Nucleus accumbens (tissue), 56 donors: ENCODE data around the gene BRMS1.
"Not testable (repeated sequence)": the region's sequence is repeated elsewhere in the genome, so short reads cannot be mapped to it uniquely, and the experiment has no call there.

Experiments used
- DNase-seq, 56 donors: peaks; one replicate each; lab custom pipeline; 2025; lab: John Stamatoyannopoulos, UW

The BRMS1 gene

DNA sequence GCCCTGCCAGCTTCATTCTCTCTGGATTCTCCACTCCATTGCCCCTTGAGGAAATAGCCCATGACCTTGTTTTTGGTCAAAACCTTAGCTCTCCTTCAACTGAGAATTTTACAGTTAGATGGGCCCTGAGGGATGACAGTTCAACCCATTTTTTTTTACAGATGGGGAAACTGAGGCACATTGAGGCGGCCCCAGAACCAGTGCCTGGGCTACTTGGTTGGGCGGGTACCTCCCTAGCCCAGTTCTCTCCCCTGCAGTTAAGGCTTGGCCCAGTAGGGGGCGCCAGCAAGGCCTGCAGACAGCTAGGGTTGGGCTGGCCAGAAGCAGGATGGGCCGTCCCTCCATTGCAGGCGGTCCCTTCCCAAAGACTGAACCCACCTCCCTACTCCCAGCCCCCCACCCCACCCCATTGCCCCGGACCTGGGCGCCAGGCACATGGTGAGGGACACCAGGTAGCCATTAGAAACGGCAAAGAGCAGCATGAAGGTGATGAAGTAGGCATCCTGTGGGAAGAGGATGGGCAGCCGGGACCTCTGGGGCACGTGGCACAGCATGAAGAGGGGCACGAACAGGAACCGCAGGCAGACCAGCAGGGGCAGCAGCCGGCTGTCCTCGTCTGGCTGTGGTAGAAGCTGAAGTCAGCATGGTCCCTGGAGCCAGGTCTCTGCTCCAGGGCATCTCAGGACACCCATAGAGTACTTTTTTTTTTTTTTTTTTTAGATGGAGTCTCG is 19.1 kb upstream of the BRMS1 start:
- DNase-seq: peak in 2 of 56 donors; percentile 17 to 34

DNA sequence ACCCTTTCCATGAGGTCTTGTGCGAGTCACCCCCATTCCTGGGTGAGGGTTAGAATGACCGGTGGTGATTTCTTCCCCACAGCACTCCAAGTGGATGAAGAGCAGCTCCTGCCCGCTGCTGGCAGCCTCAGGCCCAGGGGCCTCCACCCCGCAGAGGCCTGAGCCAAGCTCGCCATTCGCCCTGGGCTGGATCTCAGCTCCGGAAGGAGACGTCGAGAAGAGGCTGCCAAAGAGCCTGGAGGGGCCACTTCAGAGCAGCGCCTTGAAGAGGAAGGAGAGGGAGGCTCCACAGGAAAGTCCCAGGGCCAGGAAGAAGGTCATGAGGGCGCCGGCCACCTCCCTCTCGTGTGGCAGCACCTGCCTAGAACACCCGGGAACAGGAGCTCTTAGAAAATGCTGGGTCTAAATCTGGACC is 18.3 kb upstream of the BRMS1 start:
- no peak for DNase-seq

GRCh38 chr11:66362481-66363147 is 17.7 kb upstream of the BRMS1 start:
- no peak for DNase-seq

DNA sequence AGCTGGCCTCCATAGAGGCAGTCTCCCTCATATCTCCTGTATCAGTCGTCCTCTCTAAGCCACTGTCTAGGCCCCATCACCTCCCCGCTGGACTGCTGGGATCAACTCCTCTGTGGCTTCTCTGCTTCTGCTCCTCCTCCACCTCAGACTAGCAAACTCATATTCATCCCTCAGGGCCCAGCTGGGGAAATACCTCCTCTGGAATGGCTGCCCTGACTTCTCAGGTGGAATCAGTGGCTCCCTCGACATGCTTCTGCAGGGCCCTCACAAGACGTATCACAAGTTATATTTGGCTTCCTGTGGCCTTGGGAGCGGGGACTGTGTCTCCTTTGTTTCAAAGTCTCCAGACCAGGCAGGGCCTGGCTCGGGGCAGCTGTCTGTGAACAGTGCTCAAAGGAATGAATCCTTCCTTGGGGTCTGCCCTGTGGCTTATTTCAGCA is 16.6 kb upstream of the BRMS1 start:
- no peak for DNase-seq

DNA sequence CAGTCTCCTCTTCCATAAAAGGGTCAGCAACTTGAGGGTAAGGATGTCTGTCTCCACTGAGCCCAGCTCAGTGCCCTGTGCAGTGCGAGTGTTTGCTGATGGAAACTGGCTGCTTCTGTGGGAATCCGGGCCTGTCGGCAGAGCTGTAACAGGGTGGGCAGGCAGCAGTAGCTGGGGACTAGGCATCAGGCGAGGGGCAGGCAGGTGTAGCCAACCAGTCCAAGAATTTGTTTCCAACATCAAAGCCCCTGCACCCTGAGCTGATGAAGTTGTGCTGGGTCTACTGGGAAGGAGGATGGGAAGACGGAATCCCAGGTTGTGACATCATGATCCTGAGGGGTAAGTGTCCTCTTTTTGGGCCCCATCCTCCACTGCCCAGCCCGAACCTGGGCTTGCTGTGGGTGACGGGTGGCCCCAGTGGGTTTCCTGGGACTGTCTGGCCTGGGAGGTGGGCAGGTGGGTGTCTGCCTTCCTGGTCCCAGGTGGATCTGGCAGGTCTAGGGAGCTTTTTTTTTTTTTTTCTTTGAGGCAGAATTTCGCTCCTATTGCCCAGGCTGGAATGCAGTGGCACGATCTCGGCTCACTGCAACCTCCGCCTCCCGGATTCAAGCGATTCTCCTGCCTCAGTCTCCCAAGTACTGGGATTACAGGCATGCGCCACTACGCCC is 15.6 kb upstream of the BRMS1 start:
- DNase-seq: no peak

DNA sequence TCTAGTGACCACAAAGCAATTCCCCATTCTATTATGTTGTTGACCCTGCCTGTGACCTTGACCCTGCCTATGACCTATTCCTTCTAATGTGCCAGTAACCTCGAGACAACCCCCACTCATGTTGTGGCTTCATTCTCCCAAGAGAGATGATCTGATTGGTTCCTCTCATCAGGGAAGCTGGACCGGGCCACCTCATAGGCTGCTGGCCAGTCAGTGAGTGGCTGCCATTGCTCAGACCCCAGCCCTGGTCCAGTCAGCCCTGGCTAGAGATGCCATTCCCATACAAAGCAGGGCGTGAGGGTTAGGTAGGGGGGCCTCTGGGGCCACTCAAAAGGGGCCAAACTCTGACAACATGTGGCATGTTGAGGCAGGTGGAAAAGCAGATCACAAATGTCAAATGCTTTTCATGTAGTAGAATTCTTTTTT is 14.8 kb upstream of the BRMS1 start:
- DNase-seq: no peak

GRCh38 chr11:66350560-66351235 is 5.8 kb upstream of the BRMS1 start:
- DNase-seq: not testable (repeated sequence)

DNA sequence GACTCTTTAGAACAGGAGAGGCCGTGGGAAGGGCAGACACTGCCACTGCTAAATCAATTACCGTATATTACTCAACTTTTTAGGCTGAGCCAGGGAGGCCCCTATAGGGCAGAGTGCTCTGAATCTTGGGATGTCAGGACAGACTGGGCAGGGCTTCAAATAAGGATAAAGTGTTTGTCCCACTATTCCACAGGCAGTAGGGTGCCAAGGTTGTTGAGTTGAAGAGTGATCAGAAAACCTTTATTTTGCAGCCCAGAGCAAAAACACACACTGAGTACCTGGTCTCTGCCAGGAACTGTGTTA is 4.1 kb upstream of the BRMS1 start:
- DNase-seq: no peak

GRCh38 chr11:66347425-66348276 is 2.7 kb upstream of the BRMS1 start, which contains the start of gene B4GAT1:
B4GAT1 (minus strand) TSS chr11:66347629; CDS start chr11:66347545, 84 bp downstream.
- peak in 53 of 56 donors; percentile 40 to 88 (median 75) for DNase-seq

DNA sequence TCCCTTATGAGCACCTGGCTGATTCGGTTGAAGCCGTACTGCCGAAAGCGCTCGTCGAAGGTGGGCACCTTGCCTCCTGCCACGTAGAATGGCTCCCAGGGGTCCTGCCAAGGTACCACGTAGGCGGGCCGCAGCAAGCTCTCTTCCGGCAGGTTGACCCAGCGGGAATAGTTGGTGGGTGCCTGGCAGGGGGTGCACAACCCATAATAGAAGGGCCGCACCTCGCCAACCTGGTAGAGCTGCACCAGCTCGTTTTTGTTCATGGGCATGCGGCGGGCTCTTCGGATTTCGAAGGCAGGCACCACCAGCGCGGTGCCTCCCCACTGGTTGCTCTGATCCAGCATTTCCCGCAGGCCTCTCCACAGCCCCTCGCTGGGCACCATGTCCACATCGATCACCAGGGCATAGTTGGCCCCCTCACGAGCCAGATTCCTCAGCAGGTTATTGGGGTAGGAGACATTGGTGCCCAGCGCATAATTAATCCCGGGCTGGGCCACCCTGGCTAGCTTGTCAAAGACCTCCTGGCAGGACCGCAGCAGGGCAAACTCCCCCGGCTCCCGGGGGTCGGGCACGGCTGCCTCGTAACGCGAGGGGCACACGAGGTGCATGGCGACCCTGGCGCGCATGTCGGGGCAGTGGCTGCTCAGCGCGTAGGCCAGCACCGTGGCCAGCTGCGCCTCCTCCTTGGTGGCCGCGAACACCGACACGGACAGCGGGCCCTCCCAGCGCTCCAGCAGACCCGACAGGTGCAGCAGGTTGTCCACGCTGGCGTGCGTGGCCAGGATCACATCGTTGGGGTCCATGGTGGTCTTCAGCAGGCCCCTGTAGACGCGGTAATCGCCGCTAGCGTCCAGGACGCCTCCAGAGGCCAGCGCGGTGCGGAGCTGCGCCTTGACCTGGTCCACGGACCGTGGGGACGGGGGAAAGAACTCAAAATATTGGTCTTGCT is 1.8 kb upstream of the BRMS1 start:
- peak in 2 of 56 donors; percentile 44 to 46 for DNase-seq

DNA sequence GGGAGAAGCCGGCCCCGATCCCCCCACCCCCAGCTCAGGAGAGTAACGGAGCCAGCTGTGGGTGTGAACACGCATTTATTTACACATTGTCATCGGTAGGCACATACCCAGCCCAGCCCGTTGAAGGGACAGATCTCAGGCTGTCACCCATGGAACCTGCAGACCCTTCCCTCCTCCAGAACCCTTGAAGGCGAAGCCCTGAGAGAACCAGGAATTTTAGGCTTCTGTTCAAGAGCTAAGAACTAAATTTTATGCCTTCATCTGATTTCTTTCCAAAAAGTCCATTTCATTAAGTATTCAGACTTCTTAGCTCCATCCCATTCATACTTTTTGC is 379 bp upstream of the BRMS1 start:
- DNase-seq: no peak

GRCh38 chr11:66343176-66343575 is 1.7 kb downstream of the BRMS1 start:
- DNase-seq: no peak

- DNase-seq: no peak
Measured at GRCh38 chr11:66341502-66342126, 3.3 kb downstream of the BRMS1 start.

- no peak for DNase-seq
Measured at GRCh38 chr11:66340596-66341501, 4.1 kb downstream of the BRMS1 start.

DNA sequence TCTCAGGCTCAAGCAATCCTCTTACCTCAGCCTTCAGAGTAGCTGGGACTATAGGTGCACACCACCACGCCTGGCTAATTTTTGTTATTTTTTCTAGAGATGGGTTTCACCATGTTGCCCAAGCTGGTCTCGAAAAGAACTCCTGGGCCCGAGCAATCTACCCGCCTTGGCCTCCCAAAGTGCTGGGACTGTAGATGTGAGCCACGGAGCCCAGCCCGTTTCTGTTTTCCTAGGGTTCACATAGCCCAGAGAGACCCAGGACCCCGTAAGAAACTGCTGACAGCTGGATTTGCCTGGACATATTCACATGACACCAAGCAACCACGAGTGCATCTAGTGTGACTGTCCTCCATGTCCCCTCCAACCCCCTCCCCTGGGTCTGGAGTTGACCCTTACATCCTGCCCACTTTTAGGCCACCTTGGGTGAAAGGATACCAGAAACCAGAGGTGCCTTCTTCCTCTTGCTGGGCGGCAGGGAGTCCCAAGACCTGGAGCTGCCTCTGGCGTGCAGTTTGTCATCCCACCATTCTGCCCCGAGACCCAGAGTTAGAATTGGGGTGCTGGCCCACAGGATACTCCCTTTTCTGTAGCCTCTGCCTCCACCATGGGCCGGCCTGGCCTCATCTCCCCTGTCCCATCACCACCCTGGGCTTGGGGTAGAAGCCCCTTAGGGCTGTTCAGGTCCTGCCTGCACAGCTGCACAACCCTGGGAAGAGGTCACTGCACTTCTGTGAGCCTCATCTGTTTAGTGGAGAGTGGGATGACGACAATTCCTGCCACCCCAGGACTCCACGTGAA is 5.0 kb downstream of the BRMS1 start:
- DNase-seq: no peak

- DNase-seq: no peak
Measured at GRCh38 chr11:66339162-66339675, 5.7 kb downstream of the BRMS1 start.
